GM18868 (cell line): ENCODE data around the gene HCK.
"Not testable (repeated sequence)": the region's sequence is repeated elsewhere in the genome, so short reads cannot be mapped to it uniquely, and the experiment has no call there.

Experiments
- ATAC-seq: cut with Tn5 transposase; IDR thresholded peaks from one replicate; pipeline ENCODE4 v1.9.1; 2021; ENCODE audit warnings: mild to moderate bottlenecking, moderate library complexity; ENCODE audit not compliant: unreplicated experiment

The HCK gene

DNA sequence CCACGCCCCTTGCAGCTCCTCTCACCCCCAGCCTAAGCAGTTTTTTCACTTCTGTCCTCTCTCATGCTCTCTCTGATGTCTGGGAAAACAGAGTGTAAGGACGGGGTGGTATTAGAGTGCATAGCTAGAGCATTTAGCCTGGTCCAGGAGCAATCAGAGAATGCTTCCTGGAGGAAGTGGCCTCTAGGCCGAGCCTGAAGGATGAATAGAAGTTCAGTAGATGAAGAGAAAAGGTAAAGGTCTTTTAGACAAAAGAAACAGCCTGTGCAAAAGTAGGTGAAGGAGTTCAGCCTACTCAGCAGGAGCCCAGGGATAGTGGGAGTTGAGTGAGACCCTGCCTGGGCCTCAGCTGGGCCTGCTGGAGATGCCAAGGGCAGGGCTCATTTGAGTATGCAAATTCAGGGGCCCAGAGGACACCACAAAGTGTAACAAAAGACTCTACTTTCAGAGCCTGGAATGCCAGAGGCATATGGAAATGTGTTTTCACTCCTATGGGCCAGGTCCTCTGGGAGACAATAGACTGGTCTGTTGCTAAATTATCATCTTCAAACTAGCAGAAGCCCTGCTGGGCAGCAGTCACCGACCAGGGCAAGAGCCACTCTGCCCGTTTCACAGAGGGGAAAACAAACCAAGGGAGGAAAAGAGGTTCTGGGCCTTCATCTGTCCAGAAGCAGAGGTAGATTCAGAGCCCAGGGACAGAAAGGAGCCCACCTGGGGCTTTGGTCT is 37.8 kb downstream of the HCK start:
- no peak for ATAC-seq

DNA sequence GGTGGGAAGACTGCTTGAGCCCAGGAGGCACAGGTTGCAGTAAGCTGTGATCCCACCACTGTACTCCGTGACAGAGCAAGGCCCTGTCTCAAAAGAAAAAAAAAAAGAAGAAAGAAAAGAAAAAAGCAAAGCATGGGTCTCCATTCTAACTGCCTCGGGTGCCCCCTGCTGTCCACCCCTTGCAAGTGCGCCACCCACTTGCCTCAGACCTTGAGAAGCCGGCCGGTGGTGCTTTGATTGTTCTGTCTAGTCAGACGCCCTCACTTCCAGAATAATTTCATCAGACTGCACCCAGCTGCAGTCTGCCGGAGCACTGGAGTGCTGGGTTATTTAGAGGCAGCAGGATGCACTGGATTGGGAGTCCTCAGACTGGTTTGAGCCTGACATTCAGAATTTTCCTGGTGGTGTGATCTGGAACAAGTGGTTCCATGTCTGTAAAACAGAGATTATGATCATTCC is 39.9 kb downstream of the HCK start:
- peak; percentile 53 for ATAC-seq

DNA sequence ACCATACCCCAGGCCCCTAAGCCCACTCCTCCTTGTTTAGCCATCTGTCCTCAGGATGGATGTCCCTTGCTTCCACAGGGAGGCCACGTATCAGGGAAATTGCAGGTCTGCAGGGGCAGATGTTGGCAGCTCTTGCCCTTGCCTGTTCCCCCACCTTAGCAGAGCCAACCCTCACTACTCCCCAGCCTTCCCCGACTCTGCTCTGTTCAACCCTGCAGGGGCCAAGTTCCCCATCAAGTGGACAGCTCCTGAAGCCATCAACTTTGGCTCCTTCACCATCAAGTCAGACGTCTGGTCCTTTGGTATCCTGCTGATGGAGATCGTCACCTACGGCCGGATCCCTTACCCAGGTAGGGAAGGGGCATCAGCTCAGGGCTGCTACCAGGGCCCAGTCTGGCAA is 46.7 kb downstream of the HCK start:
- no peak for ATAC-seq

DNA sequence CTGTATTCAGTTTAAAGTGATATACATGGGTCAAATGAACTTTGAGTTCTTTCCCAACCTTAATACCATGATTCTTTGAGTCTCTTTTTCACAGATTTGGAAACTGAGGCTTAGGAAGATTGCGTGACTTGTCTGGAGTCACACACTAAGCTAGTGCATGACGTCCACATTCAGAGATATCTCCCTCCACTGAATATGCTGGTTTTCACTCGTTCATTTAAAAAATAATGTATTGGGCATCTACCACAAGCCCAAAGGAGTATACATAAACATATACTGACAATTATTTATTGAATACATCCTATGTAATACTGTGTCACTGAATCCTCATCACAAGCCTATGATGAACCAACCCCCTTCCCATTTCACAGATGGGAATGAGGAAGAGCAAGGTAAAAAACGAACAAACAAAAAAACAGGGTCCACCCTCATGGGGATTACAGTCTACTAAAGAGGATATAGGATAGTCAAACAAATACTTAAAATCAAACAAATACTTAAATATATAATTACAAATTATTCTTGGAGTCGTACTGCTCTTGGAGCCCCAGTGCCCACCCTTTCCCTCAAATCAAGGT is 56.9 kb downstream of the HCK start:
- ATAC-seq, result no peak

DNA sequence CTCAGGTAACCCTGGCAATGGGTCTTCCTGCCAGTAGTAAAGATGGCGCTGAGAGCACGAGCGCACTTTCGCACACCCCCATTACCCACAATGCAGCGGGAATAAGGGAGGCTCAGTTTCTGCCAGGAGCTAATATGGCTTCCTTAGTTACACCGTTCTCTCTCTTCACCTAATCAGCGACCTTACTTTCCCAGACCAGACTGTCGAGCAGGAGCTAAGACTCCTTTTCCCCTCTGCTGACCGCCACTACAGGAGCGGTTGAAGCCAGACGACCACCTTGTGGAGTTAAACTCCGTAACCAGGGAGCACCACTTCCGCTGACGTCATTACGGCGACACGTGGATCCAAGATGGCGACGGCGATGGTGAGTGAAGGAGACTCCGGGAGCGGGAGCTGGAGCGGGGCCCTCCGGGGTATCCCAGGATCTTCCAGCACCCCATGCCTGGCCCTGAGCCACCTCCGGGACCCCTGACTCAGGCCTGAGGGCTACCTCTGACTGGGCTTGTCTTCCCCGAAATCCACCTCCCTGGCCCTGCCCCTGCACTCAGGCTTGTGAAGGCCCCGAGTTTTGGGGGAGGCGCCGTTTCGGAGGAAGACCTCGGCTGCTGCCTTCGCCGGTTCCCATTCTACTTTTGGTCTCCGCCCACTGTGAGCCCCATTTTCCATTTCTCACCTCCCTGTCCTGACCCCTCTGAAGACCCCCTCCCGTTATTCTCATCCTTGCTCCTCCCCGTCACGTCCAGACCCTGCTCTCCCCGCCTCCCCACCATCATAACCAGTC is 57.5 kb downstream of the HCK start, which contains the start of gene TM9SF4:
Gene TM9SF4, plus strand, starts transcription at position 323 of the 781 bp plus-strand sequence. Its CDS starts 27 bp downstream, at position 350.
- peak; percentile 82 for ATAC-seq

DNA sequence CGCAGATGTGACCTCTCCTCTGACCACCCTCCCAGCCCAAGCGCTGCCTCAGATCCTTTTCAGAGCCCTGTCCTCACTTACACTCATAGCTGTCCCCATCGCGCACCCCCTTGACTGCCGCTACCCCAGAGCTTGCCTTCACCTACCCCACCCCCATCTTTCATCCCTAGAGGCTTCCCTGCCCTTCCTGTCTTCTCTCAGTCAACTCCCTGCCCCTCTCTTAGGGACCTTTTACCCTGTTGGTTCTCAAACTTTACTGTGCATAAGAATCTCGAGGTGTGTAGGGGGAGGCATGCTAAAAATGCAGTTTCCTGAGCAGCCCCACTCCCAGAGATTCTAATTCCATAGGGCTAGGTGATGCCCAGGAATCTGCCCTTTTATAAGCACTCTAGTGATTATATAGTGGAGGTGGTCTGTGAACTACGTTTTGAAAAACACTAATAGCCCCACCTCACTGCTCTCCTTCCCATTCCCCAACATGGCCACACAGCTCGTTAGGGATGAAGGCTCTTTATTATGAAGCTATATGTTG is 58.2 kb downstream of the HCK start:
- ATAC-seq, result no peak

DNA sequence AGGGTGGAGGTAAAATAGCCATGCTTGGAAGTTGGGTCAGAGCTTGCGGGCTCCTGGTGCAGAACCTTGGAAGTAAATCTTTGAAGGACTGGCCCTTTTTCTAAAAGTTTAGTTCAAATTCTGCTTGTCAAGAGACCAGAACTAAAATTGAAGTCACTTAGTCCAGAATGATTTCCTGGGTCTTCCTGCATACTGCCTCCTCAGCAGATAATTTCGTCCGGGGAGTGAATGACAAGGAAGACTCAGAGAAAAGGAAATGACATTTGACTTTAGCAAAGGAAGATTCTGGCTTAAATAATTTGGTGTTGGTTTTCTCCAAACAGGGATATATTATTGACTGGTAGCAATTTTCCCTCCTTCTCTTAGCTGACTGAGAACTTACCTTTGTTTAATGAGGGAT is 58.7 kb downstream of the HCK start:
- no peak for ATAC-seq

DNA sequence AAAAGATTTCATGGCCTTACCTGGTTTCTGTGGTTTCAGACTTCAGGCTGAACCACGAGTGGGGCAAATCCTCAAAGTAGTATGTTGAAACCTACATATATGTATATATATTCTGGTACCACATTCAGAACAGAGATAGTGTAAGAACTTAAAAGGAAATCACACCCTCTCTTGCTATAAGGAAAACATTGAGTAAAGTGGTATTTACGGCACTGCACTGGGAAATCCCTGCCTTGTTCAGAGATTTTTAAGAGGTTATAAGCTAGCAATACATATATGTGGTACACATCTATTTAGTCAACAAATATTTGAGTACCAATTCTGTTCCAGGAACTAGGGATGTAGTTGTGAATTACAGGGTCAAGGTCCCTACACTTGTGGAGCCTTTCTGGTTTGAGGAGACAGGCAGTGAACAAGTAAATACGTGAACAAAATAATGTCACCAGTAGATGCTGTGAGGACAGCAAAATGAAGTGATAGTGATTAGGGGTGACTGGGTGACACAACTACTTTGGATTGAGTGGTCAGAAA is 59.2 kb downstream of the HCK start:
- no peak for ATAC-seq

DNA sequence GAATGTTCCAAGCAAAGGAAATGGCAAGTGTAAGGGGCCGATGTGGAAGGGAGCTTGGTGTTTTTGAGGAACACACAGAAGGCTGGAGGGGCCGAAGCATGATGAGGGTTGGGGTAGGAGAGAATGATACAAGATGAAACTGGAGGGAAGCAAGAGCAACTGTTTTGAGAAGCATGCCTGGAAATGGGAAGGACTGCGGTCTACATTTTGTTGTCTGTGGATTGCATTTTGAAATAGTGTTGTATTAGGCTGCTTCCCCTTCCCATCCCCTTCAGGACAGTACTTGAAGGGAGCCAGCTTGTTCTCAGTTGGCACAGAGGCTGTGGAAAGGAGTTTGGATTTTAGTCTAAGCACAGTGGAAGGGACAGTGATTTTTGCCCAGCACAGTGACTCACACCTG is 59.7 kb downstream of the HCK start:
- ATAC-seq, result no peak

DNA sequence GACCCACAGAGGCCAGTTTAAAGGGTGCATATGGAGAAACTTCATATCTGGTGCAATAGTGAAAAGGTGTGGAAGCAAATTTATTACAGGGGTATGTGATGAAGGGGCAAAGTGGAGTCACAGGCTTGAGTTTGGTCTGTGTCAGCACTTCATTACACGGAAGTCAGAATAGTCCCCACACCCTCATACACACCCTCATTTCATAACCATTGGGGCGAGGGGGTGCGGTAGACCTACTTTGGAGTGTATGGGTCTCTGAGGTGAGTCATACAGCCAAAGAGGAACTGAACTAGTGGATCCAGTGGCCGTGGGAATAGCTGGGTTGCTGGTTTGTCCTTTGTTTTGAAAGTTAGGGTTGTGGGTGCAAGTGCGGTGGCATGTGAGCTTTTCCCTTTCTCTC is 60.8 kb downstream of the HCK start:
- no peak for ATAC-seq

DNA sequence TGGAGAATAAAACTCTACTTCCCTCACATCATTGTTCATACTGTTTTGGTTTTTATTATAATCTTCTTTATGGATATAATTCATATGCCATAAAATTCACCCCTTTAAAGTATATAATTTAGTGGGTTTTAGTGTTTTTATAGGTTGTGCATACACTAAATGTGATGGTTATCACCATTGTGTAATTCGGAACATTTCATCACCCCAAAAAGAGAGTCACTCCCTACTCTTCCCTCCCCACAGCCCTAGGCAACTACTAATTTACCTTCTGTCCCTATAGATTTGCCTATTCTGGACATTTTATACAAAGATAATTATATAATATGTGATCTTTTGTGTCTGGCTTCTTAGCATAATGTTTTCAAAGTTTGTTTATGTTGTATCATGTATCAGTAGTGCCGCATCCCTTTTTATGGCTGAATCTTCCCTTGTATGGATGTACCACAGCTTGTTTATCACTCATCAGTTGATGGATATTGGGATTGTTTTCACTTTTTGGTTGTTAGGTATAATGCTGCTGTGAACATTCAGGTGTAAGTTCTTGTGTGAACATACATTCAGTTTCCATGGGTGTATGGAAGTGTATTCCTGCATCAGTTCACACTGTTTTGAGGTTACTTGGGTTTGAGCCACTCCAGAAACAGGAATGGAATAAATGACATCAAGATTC is 61.7 kb downstream of the HCK start:
- no peak for ATAC-seq

DNA sequence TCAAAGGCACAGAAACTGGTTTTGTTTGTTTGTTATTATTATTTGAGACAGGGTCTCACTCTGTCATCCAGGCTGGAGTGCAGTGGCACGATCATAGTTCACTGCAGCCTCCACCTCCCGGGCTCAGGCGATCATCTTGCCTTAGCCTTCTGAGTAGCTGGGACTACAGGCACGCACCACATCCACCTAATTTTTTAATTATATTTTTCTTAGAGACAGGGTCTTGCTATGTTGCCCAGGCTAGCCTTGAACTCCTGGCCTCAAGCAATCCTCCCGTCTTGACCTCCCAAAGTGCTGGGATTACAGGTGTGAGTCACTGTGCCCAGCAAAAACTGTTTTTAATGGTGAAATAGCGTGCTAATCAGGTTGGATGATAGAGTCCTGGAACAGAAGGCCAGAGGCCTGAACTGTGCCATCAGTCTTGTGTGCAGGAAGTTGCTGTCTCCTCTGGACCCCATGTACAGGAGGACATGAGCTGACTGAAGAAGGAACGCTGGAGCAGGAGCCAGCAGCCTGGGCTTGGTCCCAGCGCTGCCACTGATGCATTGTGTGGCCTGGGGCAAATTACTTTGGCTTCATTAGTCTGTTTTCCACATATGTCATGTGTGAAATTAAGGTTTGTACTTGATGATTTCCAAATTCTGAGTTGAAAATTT is 62.4 kb downstream of the HCK start:
- no peak for ATAC-seq

DNA sequence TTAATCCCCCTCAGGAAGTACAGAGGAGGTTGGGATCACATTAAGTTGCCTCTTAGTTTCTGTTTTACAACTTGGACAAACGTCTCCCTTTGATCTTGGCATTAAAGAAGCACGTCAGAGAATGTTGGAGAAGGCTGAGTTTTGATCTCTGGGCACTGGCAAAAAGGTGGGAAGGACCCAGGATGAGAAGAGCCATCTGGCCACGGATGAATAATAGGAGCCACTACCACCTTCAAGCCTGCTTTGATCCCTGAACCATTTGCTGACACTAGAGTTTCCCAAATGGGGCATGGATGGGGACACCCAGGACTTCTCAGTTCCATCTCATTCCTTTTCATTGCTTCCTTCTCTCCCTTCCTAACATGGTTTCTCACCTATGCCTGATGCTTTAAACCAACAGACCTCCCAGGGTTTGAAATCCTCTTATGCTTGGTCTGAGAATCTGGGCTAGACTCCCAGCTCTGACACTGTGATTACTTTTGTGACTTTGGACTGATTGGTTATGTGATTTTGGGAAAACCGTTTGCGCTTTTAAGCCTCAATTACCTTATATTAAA is 63.2 kb downstream of the HCK start:
- ATAC-seq, result no peak

DNA sequence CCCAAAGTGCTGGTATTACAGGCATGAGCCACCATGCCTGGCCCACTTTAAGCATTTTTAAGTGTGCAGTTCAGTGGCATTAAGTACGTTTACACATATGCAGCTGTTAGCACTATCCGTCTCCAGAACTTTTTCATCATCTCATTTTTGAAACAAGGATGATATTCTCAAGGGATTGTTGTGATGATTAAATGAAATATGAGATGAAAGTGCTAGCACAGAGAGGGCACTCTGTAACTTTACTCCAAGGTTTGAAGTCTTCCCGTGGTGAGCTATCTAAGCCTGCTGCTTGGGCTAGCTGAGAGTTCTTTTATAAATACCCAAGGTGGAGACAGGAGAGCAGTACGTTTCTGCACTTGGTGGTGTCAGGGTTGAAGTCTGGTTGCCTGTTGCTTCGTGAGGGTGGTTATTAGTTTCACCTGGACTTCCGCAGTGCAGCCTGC is 64.1 kb downstream of the HCK start:
- no peak for ATAC-seq

DNA sequence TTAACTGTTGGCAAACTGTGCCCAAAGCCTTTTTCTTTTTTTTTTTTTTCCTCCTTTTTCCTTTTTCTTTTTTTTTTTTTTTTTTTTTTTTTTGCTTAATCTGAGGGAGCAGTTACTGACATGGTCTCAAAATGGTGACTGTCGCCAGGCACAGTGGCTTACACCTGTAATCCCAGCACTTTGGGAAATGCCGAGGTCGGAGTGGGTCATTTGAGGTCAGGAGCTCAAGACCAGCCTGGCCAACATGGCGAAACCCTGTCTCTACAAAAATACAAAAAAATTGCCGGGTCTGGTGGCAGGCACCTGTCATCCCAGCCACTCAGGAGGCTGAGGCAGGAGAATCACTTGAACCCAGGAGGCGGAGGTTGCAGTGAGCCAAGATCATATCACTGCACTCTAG is 64.8 kb downstream of the HCK start:
- not testable (repeated sequence) for ATAC-seq

DNA sequence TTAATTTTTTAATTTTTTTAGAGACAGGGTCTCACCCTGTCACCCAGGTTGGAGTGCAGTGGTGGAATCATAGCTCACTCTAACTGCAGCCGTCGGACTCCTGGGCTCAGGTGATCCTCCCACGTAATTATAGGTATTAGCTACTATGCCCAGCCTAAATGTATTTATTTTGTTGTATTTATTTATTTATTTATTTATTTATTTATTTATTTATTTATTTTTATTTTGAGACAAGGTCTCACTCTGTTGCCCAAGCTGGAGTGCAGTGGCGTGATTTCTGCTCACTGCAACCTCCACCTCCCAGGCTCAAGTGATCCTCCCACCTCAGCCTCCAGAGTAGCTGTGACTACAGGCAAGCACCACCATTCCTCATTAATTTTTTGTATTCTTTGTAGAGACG is 66.4 kb downstream of the HCK start:
- ATAC-seq, result not testable (repeated sequence)

DNA sequence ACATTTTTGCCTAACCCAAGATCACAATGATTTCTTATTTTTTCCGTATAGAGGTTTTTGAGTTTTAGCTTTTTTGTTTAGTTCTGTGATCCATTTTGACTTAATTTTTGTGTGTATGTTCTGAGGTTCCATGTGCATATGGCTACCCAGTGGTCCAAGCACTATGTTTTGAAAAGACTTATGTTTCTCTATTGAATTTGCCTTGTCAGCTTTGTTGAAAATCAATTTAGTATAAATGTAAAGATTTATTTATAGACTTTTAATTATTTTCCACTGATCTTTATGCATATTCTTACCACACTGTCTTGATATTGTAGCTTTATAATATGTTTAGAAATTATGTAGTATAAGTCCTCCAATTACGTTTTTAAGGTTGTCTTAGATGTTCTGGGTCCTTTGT is 67.7 kb downstream of the HCK start:
- ATAC-seq, result no peak

DNA sequence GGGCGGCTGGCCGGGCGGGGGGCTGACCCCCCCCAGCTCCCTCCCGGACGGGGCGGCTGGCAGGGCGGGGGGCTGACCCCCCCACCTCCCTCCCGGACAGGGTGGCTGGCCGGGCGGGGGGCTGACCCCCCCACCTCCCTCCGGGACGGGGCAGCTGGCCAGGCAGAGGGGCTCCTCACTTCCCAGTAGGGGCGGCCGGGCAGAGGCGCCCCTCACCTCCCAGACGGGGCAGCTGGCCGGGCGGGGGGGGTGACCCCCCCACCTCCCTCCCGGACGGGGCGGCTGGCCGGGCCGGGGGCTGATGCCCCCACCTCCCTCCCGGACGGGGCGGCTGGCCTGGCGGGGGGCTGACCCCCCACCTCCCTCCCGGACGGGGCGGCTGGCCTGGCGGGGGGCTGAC is 69.9 kb downstream of the HCK start:
- ATAC-seq, result not testable (repeated sequence)

DNA sequence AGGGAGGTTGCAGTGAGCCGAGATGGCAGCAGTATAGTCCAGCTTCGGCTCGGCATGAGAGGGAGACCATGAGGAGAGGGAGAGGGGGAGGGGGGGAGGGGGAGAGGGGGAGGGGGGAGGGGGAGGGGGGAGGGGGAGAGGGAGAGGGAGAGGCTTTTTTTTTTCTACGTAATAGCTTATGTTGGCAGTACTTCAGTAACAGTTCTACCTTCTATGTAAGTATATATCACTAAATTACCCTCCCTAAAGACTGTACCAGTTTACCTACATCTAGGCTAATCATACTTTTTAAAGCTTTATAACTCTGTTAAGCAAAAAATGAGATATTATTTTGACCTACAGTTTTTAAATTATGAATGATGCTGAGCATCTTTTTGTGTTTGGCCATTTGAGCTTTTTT is 71.0 kb downstream of the HCK start:
- no peak for ATAC-seq

DNA sequence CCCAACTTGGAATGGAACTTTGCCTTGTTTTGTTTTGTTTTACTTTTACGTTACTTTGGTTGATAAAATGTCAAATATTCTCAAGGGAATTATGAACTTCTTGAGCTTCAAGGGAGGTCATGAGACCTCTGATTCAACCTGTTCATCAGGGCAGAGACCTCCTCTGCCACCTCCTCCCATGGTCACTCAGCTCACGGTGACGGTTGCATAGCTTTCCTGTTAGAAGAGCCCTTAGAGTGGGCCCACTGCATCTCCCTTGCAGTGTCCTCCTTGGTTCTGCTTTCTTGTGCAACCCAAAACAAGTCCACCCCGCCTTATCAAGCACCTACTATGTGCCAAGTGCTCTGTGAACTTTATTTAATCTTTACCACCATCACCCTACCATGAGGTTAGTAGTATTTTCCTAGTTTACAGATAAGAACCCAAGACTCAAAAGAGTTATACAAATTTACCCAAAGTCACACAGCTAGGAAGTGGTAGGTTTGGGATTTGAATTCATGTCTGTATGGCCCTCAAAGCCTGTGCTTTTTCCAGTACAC is 72.9 kb downstream of the HCK start:
- ATAC-seq, result no peak
